ENCODE measurements around the gene ZNF41.

The ZNF41 gene

GRCh38 chrX:47489507-47490275, 6.7 kb upstream of the ZNF41 start:
- no peak for DNase-seq (ENCODE audit: low read depth in 2 of 2)

GRCh38 chrX:47484885-47485284, 1.9 kb upstream of the ZNF41 start:
- no peak for DNase-seq (ENCODE audit: low read depth in 2 of 2)

GRCh38 chrX:47483306-47484268, 565 bp upstream of the ZNF41 start:
- DNase-seq (ENCODE audit: low read depth in 2 of 2) = no peak

GRCh38 chrX:47482065-47482511, 934 bp downstream of the ZNF41 start:
- no peak for DNase-seq (ENCODE audit: low read depth in 2 of 2)

GRCh38 chrX:47481160-47481559, 1.9 kb downstream of the ZNF41 start:
- no peak for DNase-seq (ENCODE audit: low read depth in 2 of 2)

- DNase-seq (ENCODE audit: low read depth in 2 of 2) = no peak
Measured at GRCh38 chrX:47480576-47480975, 2.4 kb downstream of the ZNF41 start.

- no peak for DNase-seq (ENCODE audit: low read depth in 2 of 2)
Measured at GRCh38 chrX:47475476-47475875, 7.5 kb downstream of the ZNF41 start.

- DNase-seq (ENCODE audit: low read depth in 2 of 2) = no peak
Measured at GRCh38 chrX:47467106-47467505, 15.9 kb downstream of the ZNF41 start.

- no peak for DNase-seq (ENCODE audit: low read depth in 2 of 2)
Measured at GRCh38 chrX:47460561-47460960, 22.5 kb downstream of the ZNF41 start.

- no peak for DNase-seq (ENCODE audit: low read depth in 2 of 2)
Measured at GRCh38 chrX:47458528-47458927, 24.5 kb downstream of the ZNF41 start.

- DNase-seq (ENCODE audit: low read depth in 2 of 2) = no peak
Measured at GRCh38 chrX:47456080-47456479, 26.9 kb downstream of the ZNF41 start.

- DNase-seq (ENCODE audit: low read depth in 2 of 2) = no peak
Measured at GRCh38 chrX:47452112-47452511, 30.9 kb downstream of the ZNF41 start.

GRCh38 chrX:47448165-47448806, 34.7 kb downstream of the ZNF41 start:
- DNase-seq (ENCODE audit: low read depth in 2 of 2) = no peak

GRCh38 chrX:47447607-47448006, 35.4 kb downstream of the ZNF41 start:
- no peak for DNase-seq (ENCODE audit: low read depth in 2 of 2)

- no peak for DNase-seq (ENCODE audit: low read depth in 2 of 2)
Measured at GRCh38 chrX:47446971-47447370, 36.1 kb downstream of the ZNF41 start.

- no peak for DNase-seq (ENCODE audit: low read depth in 2 of 2)
Measured at GRCh38 chrX:47446431-47446830, 36.6 kb downstream of the ZNF41 start.

GRCh38 chrX:47430925-47431324, 52.1 kb downstream of the ZNF41 start:
- DNase-seq (ENCODE audit: low read depth in 2 of 2) = no peak

- no peak for DNase-seq (ENCODE audit: low read depth in 2 of 2)
Measured at GRCh38 chrX:47422444-47422843, 60.6 kb downstream of the ZNF41 start.

- DNase-seq (ENCODE audit: low read depth in 2 of 2) = no peak
Measured at GRCh38 chrX:47420962-47421361, 62.1 kb downstream of the ZNF41 start.

- DNase-seq (ENCODE audit: low read depth in 2 of 2) = no peak
Measured at GRCh38 chrX:47420265-47420664, 62.8 kb downstream of the ZNF41 start.

GRCh38 chrX:47413179-47413594, 69.8 kb downstream of the ZNF41 start:
- DNase-seq (ENCODE audit: low read depth in 2 of 2) = no peak
